RKO (cell line): Measurements from ENCODE around the gene DAB2IP.
"Not testable (repeated sequence)": the region's sequence is repeated elsewhere in the genome, so short reads cannot be mapped to it uniquely, and the experiment has no call there.

Experiments used
- DNase-seq: peaks from one replicate; pipeline ENCODE4 v3.0.0-alpha.2; 2016; ENCODE audit warnings: low spot score

DAB2IP gene

GRCh38 chr9:121776739-121777637 is 125.6 kb downstream of the DAB2IP start:
- DNase-seq: no peak

GRCh38 chr9:121778252-121779225 is 127.1 kb downstream of the DAB2IP start:
- no peak for DNase-seq

GRCh38 chr9:121779381-121780117 is 128.1 kb downstream of the DAB2IP start:
- DNase-seq: no peak

- DNase-seq: no peak
Observed at GRCh38 chr9:121780177-121781040, 129.0 kb downstream of the DAB2IP start.

- DNase-seq: no peak
Observed at GRCh38 chr9:121781145-121781548, 129.7 kb downstream of the DAB2IP start.

GRCh38 chr9:121781701-121782464 is 130.4 kb downstream of the DAB2IP start:
- no peak for DNase-seq

- no peak for DNase-seq
Observed at GRCh38 chr9:121782514-121783110, 131.2 kb downstream of the DAB2IP start.

GRCh38 chr9:121783111-121783510 is 131.7 kb downstream of the DAB2IP start:
- DNase-seq: no peak

GRCh38 chr9:121783521-121784507 is 132.4 kb downstream of the DAB2IP start:
- DNase-seq: no peak

GRCh38 chr9:121784731-121785411 is 133.4 kb downstream of the DAB2IP start:
- DNase-seq: no peak

GRCh38 chr9:121785673-121786542 is 134.5 kb downstream of the DAB2IP start:
- DNase-seq: no peak

- DNase-seq: no peak
Observed at GRCh38 chr9:121786543-121786948, 135.1 kb downstream of the DAB2IP start.

- DNase-seq: no peak
Observed at GRCh38 chr9:121786998-121787422, 135.6 kb downstream of the DAB2IP start.

GRCh38 chr9:121788686-121789366 is 137.4 kb downstream of the DAB2IP start:
- no peak for DNase-seq

GRCh38 chr9:121790841-121791240 is 139.4 kb downstream of the DAB2IP start:
- DNase-seq: no peak

- not testable (repeated sequence) for DNase-seq
Observed at GRCh38 chr9:121792476-121792875, 141.0 kb downstream of the DAB2IP start.
